Measurements from ENCODE around the gene PRKG2.

Gene PRKG2

GRCh38 chr4:81085979-81086378 is 129.0 kb downstream of the PRKG2 start:
- DNase-seq, result no peak

DNA sequence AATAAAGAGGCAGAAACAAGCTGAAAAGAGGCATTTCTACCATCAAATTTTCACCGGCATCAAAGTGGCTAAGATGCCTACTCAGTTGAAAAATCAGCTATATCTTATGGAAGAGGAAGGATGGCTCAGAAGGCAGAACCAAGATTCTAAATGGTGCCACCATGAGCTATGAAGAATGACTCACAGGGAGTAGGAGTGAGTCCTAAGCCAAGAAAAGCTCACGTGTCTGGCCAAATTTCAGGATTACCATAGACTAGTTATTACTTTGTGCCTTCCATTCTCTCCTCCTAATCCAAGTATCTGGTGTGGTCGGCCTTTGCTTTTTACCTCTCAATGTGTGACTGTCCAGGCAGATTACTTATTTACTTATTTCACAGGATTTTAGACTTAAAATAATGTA is 129.7 kb downstream of the PRKG2 start:
- DNase-seq, result no peak

DNA sequence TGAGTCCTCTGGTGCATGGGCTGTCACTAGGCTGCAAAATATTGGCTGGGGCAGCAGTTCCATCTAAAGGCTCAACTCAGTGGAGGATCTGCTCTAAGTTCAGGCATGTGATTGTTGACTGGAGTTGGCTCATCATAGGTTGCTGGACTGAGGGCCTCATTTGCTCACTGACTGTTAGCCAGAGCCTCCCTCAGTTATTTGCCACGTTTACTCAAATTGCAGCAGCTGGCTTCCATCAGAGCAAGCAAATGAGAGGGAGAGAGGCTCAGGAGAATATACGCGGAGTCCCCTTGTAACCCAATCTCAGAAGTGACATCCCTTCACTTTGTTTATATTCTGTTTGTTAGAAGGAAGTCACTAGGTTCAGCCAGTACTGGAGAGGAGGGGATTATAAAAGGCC is 130.4 kb downstream of the PRKG2 start:
- no peak for DNase-seq

GRCh38 chr4:81084029-81084428 is 131.0 kb downstream of the PRKG2 start:
- no peak for DNase-seq

DNA sequence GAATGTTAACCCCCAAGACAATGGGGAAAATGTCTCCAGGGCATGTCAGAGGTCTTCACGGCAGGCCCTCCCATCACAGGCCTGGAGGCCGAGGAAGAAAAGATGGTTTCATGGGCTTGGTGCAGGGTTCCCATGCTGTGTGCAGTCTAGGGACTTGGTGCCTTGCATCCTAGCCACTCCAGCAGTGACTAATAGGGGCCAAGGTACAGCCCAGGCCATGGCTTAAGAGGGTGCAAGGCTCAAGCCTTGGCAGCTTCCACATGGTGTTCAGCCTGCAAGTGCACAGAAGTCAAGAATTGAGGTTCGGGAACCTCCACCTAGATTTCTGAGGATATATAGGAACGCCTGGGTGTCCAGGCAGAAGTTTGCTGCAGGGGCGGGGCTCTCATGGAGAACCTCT is 133.9 kb downstream of the PRKG2 start:
- DNase-seq, result no peak

- DNase-seq, result no peak
Observed at GRCh38 chr4:81071013-81071412, 144.0 kb downstream of the PRKG2 start.

- DNase-seq, result peak; percentile 42
Observed at GRCh38 chr4:81069706-81070331, 145.2 kb downstream of the PRKG2 start.

DNA sequence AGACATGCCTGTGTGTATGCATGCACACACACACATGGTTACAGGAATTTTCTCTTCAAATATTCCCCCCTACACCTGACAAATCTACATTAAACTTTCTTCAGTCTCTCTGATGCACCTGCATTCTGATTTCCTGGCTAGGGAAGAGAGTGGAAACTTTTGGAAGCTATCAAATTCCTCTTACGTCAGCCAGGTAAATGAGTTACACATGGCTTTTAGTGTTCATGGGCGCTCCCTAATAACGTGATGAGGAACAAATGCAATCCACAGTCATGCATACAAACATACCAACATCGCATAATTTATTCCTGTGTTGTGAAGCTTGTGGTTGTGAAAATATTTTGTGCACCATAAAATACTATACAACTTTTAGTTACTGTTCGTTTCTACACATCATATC is 149.6 kb downstream of the PRKG2 start:
- no peak for DNase-seq

DNA sequence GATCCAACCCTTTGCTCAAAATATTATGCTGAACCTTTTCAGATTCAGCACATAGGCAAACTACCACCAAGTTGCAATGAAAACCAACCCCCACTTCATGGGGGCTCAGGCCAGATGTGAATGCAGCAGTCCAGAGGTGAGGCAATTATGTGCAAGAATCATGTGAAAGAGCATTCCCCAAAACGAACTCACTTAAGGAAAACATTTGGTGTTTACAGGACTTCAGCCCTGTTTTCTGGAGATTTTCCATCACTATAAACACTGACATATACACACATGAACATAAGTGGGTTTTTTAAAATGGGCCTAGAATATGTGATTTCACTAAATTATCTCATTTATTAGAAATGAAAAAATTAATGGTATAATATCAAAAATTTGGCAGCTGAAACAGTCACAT is 153.0 kb downstream of the PRKG2 start:
- DNase-seq, result no peak

DNA sequence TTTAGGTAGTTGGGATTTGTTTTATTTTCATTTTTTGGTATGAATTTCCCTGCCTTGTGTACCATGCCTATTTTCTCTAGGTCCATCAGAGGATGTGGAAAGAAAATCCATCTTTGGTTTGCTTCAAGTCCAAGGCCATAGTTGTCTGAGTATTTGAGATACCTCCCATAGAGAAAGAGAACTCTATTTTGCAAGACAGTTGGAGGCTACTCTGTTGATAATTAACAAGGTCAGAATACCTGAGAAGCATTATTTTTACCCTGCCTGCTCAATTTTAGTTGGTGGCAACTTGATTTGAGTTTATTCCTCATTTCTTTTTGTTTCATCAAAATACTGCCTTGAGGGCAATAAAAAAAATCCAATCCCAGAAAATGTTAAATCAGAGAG is 153.7 kb downstream of the PRKG2 start:
- DNase-seq, result no peak

GRCh38 chr4:81060587-81061343 is 154.3 kb downstream of the PRKG2 start:
- DNase-seq, result no peak

GRCh38 chr4:81058621-81059020 is 156.4 kb downstream of the PRKG2 start:
- DNase-seq, result no peak

DNA sequence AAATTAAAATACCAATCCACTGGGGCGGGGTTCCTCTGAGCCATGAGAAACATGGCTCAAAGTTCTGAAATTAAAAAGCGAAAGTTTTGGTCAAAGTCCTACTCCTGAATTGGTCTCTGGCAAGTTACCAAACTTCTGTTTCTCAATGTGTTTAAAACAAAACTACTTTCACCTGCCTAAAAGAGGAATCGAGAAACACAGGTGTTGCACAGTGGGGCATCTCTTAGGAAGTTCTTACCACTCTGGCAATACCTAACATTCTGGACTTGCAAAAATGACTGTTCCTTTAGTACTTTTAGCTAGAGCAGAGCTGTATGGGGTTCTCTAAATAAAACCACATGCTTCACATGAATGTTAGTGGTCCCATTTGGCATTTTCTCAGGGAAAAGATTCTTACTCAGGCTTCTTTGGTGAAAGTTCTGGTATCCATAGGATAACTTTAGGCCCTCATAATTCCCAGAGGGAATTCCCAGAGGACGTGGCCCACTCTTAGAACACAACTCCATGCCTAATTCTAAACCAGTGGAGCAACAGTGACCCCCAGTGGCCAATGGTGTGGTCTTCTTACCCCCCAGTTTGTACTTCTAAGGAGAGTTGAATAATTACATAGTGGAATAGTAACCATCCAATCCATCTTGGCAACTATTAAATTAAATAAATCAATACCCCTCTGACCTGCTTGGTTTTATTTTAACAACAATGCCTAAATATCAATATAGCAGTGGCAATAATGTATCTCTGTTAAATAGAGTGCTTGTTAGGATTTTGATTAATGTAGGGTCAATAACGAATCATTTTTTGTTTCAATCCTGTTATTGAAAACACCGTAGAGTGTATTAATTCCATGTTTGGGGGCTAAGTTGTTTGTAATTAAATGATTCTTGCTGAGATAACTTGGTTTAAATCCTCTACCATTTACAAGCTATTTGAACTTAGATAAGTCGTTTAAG is 162.6 kb downstream of the PRKG2 start:
- peak; percentile 34 for DNase-seq

GRCh38 chr4:81049907-81050306 is 165.1 kb downstream of the PRKG2 start:
- no peak for DNase-seq

GRCh38 chr4:81049330-81049729 is 165.7 kb downstream of the PRKG2 start:
- DNase-seq, result no peak

DNA sequence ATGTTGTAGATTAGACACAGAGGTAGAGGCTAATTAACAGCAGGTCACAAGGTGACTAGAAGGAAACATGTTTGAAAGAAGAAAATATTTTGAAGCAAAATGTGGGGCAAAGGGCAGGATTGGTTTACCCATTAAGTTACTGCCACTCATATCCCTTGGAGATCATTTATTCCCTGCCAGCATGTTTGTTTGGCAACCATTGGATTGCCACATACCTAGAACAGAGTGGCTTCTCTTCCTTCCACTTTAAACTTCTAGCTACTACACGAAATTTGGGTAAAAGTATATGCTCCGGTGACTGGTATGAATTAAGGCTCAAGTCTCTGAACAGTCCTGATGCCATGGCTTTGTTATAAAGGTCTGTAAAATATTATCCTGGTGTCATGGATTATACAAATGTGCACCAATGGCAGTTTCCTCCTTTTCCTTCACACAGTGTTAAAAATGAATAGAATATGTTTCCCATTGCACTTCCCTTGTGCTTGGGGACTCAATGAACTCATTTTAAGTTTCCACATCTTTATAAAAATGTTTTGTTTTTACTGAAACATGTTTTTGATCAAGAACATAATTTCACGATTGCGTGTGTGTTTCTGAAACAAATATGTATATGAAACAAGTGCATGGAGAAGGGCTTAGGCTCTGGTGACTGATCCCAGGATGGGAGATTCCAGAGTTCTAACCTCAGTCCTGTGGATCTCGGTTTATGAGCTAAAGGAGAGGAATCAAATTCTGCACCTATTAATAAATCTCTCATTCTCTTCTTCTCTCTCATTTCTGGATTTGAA is 172.2 kb downstream of the PRKG2 start:
- DNase-seq, result no peak

DNA sequence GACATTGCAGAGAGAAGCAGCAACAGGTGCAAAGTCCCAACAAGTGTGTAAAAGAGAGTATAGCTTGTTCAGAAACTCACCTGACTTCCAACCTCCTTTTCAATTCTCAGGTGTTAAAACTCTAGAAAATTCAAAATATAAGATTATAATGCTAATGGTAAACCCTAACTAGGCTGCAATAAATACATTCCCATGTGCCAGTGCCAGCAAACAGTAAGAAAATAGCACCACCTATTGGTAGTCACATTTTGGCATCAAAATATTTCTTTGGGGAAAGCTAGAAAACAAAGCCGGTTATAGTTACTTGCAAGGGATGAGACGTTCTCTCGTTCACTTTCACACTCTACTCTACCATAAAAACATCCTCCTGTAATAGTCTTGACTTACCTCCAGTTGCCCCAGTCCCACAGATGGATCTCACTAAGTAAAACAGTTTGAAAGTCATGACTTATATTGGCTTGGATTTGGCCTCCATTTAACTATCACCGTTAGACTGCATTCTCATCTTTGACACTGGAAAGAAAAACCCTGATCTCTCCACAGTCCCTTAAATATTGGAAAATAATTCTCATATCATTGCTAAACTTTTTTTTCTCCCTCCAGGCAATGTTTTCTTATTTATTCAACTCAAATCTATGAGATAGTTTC is 174.9 kb downstream of the PRKG2 start:
- no peak for DNase-seq

DNA sequence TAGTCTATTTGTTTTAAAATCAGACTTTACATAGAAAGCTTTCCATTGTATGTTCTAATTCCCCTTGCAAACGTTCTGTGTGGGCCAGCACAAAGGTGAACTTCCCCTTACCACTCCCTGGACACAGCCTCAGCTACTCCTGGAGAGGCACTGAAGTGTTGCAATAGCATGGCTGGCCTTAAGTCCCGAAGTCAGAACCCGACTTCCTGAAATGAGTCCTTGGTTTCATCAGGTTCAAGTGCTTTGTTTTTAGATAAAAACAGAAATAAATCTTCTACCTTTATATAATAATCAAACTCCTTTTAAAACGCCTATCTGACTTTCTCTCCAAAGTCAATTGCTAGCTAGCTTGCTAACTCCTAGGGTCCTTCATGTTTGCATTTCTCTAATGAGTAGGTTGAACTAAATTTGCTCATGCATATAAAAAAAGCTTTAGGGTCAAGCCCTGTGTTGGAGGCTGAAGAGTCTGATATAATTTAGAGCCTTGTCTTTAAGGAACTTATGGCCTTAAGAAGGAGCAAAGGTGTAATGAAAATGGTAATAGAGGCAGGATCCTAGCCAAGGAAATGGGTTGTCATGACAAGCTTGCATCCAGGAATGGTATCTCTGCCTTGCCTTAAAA is 175.6 kb downstream of the PRKG2 start:
- no peak for DNase-seq

GRCh38 chr4:81038636-81039350 is 176.2 kb downstream of the PRKG2 start:
- no peak for DNase-seq
